ENCODE results near the gene FAIM2.

- TF ChIP-seq, protein P1, sequence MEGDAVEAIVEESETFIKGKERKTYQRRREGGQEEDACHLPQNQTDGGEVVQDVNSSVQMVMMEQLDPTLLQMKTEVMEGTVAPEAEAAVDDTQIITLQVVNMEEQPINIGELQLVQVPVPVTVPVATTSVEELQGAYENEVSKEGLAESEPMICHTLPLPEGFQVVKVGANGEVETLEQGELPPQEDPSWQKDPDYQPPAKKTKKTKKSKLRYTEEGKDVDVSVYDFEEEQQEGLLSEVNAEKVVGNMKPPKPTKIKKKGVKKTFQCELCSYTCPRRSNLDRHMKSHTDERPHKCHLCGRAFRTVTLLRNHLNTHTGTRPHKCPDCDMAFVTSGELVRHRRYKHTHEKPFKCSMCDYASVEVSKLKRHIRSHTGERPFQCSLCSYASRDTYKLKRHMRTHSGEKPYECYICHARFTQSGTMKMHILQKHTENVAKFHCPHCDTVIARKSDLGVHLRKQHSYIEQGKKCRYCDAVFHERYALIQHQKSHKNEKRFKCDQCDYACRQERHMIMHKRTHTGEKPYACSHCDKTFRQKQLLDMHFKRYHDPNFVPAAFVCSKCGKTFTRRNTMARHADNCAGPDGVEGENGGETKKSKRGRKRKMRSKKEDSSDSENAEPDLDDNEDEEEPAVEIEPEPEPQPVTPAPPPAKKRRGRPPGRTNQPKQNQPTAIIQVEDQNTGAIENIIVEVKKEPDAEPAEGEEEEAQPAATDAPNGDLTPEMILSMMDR (IDR thresholded peaks at IDR 0.05): no peak
- TF ChIP-seq POLR2A (IDR thresholded peaks at IDR 0.05): no peak
- TF ChIP-seq EP300 (IDR thresholded peaks at IDR 0.05): no peak
Observed at GRCh38 chr12:49909356-49909755, 5.7 kb upstream of the FAIM2 start.

All from upper lobe of left lung (tissue), 4 donors.